ENCODE results near the gene STAG1. TPM values are rescaled to one million over a fixed set of nuclear protein-coding genes. Genes with fewer than 3 reads are reported as not detected.

STAG1 gene
- total and polyA plus RNA-seq, 2 of the 13 experiments (the other 11 are each of a cell fraction or from before 2014, with no cell fraction given) = 6.2 to 25.9 TPM

- TF ChIP-seq ZNF740 (CRISPR knock-in tag; IDR thresholded peaks at IDR 0.05) (0 out of 2 replicates have a peak, but pooled peaks have one; percentile 51), POLR2G (IDR thresholded peaks at IDR 0.05; ENCODE audit: low read depth, low read length) (peak; percentile 76), ZNF552 (CRISPR knock-in tag; IDR thresholded peaks at IDR 0.05; ENCODE audit: borderline replicate concordance) (no peak), ZFY (CRISPR knock-in tag; IDR thresholded peaks at IDR 0.05) (peak; percentile 78), RBM39 (IDR thresholded peaks at IDR 0.05; ENCODE audit: low read depth, low read length, poor library complexity, severe bottlenecking) (peak; percentile 46), YY1 (IDR thresholded peaks at IDR 0.05; ENCODE audit: insufficient read depth, insufficient replicate concordance, low read depth, low read length) (peak; percentile 87), HNRNPL (IDR thresholded peaks at IDR 0.05; ENCODE audit: low read depth, low read length) (0 out of 2 replicates have a peak, but pooled peaks have one; percentile 39), RERE (CRISPR knock-in tag; IDR thresholded peaks at IDR 0.05; ENCODE audit: low read depth) (no peak), MYC (CRISPR knock-in tag; IDR thresholded peaks at IDR 0.05; ENCODE audit: borderline replicate concordance) (0 out of 2 replicates have a peak, but pooled peaks have one; percentile 14), HIVEP1 (CRISPR knock-in tag; IDR thresholded peaks at IDR 0.05) (no peak), ZNF430 (CRISPR knock-in tag; IDR thresholded peaks at IDR 0.05) (peak; percentile 61; the same call in 1 of the 2 replicates), BHLHE40 (IDR thresholded peaks at IDR 0.05; ENCODE audit: low read length) (peak; percentile 48; the same call in 1 of the 2 replicates), KLF9 (CRISPR knock-in tag; IDR thresholded peaks at IDR 0.05; ENCODE audit: low read depth) (0 out of 2 replicates have a peak, but pooled peaks have one; percentile 67), FOSL2 (CRISPR knock-in tag; IDR thresholded peaks at IDR 0.05) (peak; percentile 14; the same call in 1 of the 2 replicates), PATZ1 (CRISPR knock-in tag; IDR thresholded peaks at IDR 0.05) (peak; percentile 79; the same call in 1 of the 2 replicates), ZNF710 (CRISPR knock-in tag; IDR thresholded peaks at IDR 0.05; ENCODE audit: borderline replicate concordance) (peak; percentile 44; the same call in 1 of the 2 replicates), DMAP1 (CRISPR knock-in tag; IDR thresholded peaks at IDR 0.05) (peak; percentile 64), TOE1 (CRISPR knock-in tag; IDR thresholded peaks at IDR 0.05) (no peak), SIN3A (IDR thresholded peaks at IDR 0.05; ENCODE audit: borderline replicate concordance, low read depth, low read length) (peak; percentile 37; the same call in 1 of the 2 replicates)
Measured at GRCh38 chr3:136751316-136752171, 634 bp downstream of the STAG1 start (continued).

Measured in HepG2 (cell line).